Measurements from ENCODE around the gene ASCC2. TPM values are rescaled to one million over a fixed set of nuclear protein-coding genes. Genes with fewer than 3 reads are reported as not detected.

ASCC2 gene, protein sequence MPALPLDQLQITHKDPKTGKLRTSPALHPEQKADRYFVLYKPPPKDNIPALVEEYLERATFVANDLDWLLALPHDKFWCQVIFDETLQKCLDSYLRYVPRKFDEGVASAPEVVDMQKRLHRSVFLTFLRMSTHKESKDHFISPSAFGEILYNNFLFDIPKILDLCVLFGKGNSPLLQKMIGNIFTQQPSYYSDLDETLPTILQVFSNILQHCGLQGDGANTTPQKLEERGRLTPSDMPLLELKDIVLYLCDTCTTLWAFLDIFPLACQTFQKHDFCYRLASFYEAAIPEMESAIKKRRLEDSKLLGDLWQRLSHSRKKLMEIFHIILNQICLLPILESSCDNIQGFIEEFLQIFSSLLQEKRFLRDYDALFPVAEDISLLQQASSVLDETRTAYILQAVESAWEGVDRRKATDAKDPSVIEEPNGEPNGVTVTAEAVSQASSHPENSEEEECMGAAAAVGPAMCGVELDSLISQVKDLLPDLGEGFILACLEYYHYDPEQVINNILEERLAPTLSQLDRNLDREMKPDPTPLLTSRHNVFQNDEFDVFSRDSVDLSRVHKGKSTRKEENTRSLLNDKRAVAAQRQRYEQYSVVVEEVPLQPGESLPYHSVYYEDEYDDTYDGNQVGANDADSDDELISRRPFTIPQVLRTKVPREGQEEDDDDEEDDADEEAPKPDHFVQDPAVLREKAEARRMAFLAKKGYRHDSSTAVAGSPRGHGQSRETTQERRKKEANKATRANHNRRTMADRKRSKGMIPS
- total RNA-seq: 10 to 100 TPM; 26.6 to 42.1 (median 33.1) TPM
- polyA plus RNA-seq: 10 to 100 TPM; 47.4 to 87.0 TPM
- long read RNA-seq, donor 1, transcript ASCC2-201 (20 exons, 2,793 nt): major isoform, 28 of 86 reads
- long read RNA-seq, donor 1, partial matches to known transcripts: 25 of 86 reads
- long read RNA-seq, donor 1, other reads (novel, unspliced or antisense): 30 of 86 reads
- long read RNA-seq, donor 2, transcript ASCC2-201 (20 exons, 2,793 nt): major isoform, 34 of 110 reads
- long read RNA-seq, donor 2, transcript ASCC2-202 (21 exons, 2,823 nt): minor isoform, 7 of 110 reads
- long read RNA-seq, donor 2, partial matches to known transcripts: 25 of 110 reads
- long read RNA-seq, donor 2, other reads (novel, unspliced or antisense): 44 of 110 reads
- long read RNA-seq, donor 3, transcript ASCC2-202 (21 exons, 2,823 nt): minor isoform, 10 of 131 reads
- long read RNA-seq, donor 3, transcript ASCC2-201 (20 exons, 2,793 nt): major isoform, 27 of 131 reads
- long read RNA-seq, donor 3, partial matches to known transcripts: 35 of 131 reads
- long read RNA-seq, donor 3, other reads (novel, unspliced or antisense): 59 of 131 reads

DNA sequence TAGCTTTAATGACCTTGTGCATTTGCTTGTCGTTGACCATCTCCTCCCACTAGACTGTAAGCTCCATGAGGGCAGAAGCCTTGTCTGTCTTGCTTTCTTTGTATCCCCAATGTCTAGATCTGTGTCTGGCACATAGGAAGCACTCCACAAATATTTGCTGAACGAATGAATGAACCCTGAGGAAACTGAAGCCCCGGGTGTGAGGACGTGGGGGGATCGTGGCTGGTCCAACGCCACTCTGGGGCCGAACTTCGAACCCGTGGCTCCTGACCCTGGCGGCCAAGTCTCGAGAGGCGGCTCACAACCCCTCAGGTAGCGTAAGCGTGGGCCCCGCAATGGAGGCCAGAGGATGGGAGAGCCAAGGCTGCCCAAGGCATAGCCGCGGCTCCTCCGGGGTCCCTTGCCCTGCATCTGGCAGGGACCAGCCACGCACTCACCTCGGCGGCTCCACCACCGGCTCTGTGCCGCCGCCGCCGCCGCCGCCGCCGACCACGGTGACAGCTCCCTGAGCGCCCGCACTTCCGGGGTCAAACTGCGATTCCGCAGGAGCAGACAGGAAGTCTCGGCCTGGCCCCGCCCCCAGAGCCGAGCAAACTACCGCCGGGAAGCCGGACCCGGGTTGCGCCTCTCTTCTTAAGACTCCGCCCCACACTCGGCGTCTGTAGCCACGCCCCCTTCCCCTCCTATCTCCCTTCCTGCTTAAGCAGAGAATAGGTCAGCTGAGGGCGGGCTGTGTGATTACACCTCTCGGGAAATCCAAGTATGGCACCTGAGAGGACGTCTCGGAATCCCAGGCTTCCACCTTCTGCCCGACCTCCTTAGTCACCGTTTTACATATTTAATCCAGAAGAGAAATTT is at the start of gene ASCC2:
ASCC2 (minus strand) TSS at position 534 of the 858 bp plus-strand sequence. CDS start 5,949 bp downstream, outside the sequence.
- WGBS, 2 donors: 0 to 1% methylated on average over 54 of the region's 54 CpGs
- intact Hi-C loops (cut with DNase I): loop anchor here in 4 of 10 donors (1.0 to 10.0 kb wide), 7 partner anchors 45 to 167 kb away; partner anchors contain the start of genes MTMR3 (in 1 of the 4), UQCR10 (in 1 of the 4) and ZMAT5 (in 1 of the 4)
- DNase-seq (peak; percentile 99), ATAC-seq (peak; percentile 97 to 100 (median 100))
- peaks cover 10 to 56% (median 33%) of the 10 kb centered on the region in 9 donors for H3K4me1 ChIP-seq
- H3K27me3 ChIP-seq: no peaks in the 10 kb centered on the region
- no peaks in the 10 kb centered on the region for H3K9me3 ChIP-seq
- peaks cover 0 to 32% (median 8%) of the 10 kb centered on the region in 9 donors for H3K36me3 ChIP-seq
- peak within 1 kb of the TSS; percentile 9 to 93 (median 83) for H3K27ac ChIP-seq
- TF ChIP-seq, protein P1, sequence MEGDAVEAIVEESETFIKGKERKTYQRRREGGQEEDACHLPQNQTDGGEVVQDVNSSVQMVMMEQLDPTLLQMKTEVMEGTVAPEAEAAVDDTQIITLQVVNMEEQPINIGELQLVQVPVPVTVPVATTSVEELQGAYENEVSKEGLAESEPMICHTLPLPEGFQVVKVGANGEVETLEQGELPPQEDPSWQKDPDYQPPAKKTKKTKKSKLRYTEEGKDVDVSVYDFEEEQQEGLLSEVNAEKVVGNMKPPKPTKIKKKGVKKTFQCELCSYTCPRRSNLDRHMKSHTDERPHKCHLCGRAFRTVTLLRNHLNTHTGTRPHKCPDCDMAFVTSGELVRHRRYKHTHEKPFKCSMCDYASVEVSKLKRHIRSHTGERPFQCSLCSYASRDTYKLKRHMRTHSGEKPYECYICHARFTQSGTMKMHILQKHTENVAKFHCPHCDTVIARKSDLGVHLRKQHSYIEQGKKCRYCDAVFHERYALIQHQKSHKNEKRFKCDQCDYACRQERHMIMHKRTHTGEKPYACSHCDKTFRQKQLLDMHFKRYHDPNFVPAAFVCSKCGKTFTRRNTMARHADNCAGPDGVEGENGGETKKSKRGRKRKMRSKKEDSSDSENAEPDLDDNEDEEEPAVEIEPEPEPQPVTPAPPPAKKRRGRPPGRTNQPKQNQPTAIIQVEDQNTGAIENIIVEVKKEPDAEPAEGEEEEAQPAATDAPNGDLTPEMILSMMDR (IDR thresholded peaks at IDR 0.05): peak in 3 of 9 donors; percentile 3 to 13 (median 7)
- peak within 1 kb of the TSS; percentile 50 to 97 (median 84) for H3K4me3 ChIP-seq

DNA sequence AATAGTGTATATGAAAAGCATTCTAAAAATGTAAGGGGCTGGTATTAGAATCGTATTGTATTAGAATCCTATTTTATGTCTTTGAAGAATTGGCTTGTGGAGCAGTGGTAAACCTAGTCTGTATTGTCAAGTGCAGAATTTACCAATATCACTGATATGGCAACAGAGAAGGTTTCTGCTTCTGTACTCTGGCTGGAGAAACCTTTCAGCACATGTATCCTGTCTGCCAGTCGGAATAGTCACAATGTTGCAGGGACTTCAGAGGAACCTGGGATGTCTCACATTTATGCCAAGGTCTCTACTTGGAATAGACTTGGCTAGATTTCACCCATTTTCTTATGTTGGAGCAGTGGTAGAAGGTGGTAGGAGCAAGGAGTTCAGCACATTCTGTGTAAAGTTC is 49.3 kb upstream of the ASCC2 start:
- Histone ChIP-seq H3K9me3 (no peaks in the 10 kb centered on the region), H3K4me1 (peaks cover 11 to 79% (median 58%) of the 10 kb centered on the region in 9 donors), H3K36me3 (no peaks in the 10 kb centered on the region), H3K27ac (peak overlapping the region in 1 of 10 donors; percentile 4), H3K27me3 (no peaks in the 10 kb centered on the region), H3K4me3 (no peak overlapping the region)
- ATAC-seq: no peak
- DNase-seq: no peak
- TF ChIP-seq, protein P1 (IDR thresholded peaks at IDR 0.05): no peak
- 25 to 33% methylated on average over 2 of the region's 2 CpGs for WGBS, 2 donors
- intact Hi-C loops (cut with DNase I): loop anchor here in 5 of 10 donors (5.0 to 10.0 kb wide), 3 partner anchors 57 to 117 kb away; no protein-coding TSS in a partner anchor

DNA sequence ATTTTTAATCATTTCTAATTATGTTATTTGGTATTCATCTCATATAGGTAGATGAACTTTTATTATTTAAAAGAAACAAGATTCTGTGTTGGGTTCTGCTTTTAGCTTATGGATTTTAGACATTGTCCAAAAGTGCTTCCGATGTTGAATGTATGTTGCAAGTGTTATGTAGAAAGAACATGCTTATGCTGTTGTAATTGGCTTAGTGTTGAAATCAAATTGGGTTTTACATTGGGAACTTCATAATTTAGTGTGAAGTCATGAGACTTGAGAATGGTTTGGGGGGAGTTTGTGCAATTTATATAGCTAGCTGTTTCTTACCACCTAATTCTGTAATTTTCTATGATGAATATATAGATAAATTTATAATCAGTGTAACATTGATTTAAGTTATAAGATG is 48.5 kb upstream of the ASCC2 start:
- peaks cover 11 to 72% (median 52%) of the 10 kb centered on the region in 9 donors for H3K4me1 ChIP-seq
- peak overlapping the region in 2 of 10 donors; percentile 3 to 63 for H3K27ac ChIP-seq
- WGBS, 2 donors: 85 to 95% methylated on average over 1 of the region's 1 CpG

More for the DNA sequence above, 48.5 kb upstream of the ASCC2 start:
- Histone ChIP-seq H3K27me3 (no peaks in the 10 kb centered on the region), H3K4me3 (no peak overlapping the region), H3K9me3 (no peaks in the 10 kb centered on the region), H3K36me3 (no peaks in the 10 kb centered on the region)
- TF ChIP-seq, protein P1 (IDR thresholded peaks at IDR 0.05): no peak
- ATAC-seq: no peak
- intact Hi-C loops (cut with DNase I): loop anchor here in 5 of 10 donors (5.0 to 10.0 kb wide), 3 partner anchors 58 to 118 kb away; no protein-coding TSS in a partner anchor
- DNase-seq: no peak

Data from heart right ventricle (tissue), 16 donors.